Subcutaneous abdominal adipose tissue (tissue), 5 donors: ENCODE measurements around the gene NDUFB3.
"Not testable (repeated sequence)": the region's sequence is repeated elsewhere in the genome, so short reads cannot be mapped to it uniquely, and the experiment has no call there.

ENCODE experiments used
- H3K27ac ChIP-seq: one replicate; pipeline ENCODE4 v1.7.0; 2013; ENCODE audit warnings: low read depth, mild to moderate bottlenecking, inconsistent platforms, low read length, moderate library complexity
- H3K27me3 ChIP-seq, 5 donors: one replicate each; pipeline ENCODE4 v1.7.0; 2013; ENCODE audit warnings: low read length in 5 of 5, inconsistent platforms in 1 of 5; ENCODE audit not compliant: control insufficient read depth in 5 of 5, insufficient read depth in 4 of 5
- H3K36me3 ChIP-seq, 5 donors: one replicate each; pipeline ENCODE4 v1.7.0; 2013; ENCODE audit warnings: low read length in 5 of 5; ENCODE audit not compliant: control insufficient read depth in 5 of 5, insufficient read depth in 5 of 5
- H3K4me1 ChIP-seq, 5 donors: one replicate each; pipeline ENCODE4 v1.7.0; 2013; ENCODE audit warnings: low read length in 5 of 5, mild to moderate bottlenecking in 3 of 5, moderate library complexity in 1 of 5; ENCODE audit not compliant: control insufficient read depth in 5 of 5, insufficient read depth in 5 of 5
- H3K4me3 ChIP-seq, 5 donors: one replicate each; pipeline ENCODE4 v1.7.0; 2013; ENCODE audit warnings: low read length in 5 of 5, low read depth in 1 of 5
- H3K9ac ChIP-seq, 5 donors: one replicate each; pipeline ENCODE4 v1.7.0; 2013; ENCODE audit warnings: low read length in 5 of 5, mild to moderate bottlenecking in 4 of 5, moderate library complexity in 3 of 5
- H3K9me3 ChIP-seq, 5 donors: one replicate each; pipeline ENCODE4 v1.7.0; 2013; ENCODE audit warnings: low read length in 5 of 5; ENCODE audit not compliant: control insufficient read depth in 5 of 5
- donor health status: healthy.
- donor health status: healthy.
- donor health status: healthy.
- donor health status: healthy.
- donor health status: healthy.

The NDUFB3 gene

GRCh38 chr2:201114846-201115245, 43.0 kb downstream of the NDUFB3 start:
- Histone ChIP-seq H3K4me3 (peak overlapping the region in 3 of 5 donors; percentile 34 to 96 (median 36)), H3K27me3 (no peaks in the 10 kb centered on the region), H3K9me3 (no peaks in the 10 kb centered on the region), H3K9ac (peak overlapping the region in 1 of 5 donors; percentile 2), H3K27ac (peak overlapping the region; percentile 100), H3K4me1 (peaks cover 5 to 39% (median 24%) of the 10 kb centered on the region in 5 donors), H3K36me3 (no peaks in the 10 kb centered on the region)

GRCh38 chr2:201116115-201116958, 44.5 kb downstream of the NDUFB3 start, which contains the start of gene CFLAR:
Gene CFLAR (plus strand): TSS chr2:201116164. CDS start chr2:201129866, 13,702 bp downstream.
- H3K9ac ChIP-seq: peak within 1 kb of the TSS; percentile 89 to 100 (median 99)
- H3K9me3 ChIP-seq: no peaks in the 10 kb centered on the region
- peaks cover 0 to 3% (median 0%) of the 10 kb centered on the region in 5 donors for H3K36me3 ChIP-seq
- H3K27ac ChIP-seq: peak within 1 kb of the TSS; percentile 100
- peak within 1 kb of the TSS; percentile 92 to 97 (median 96) for H3K4me3 ChIP-seq
- H3K27me3 ChIP-seq: no peaks in the 10 kb centered on the region
- peaks cover 5 to 47% (median 35%) of the 10 kb centered on the region in 5 donors for H3K4me1 ChIP-seq

- H3K4me1 ChIP-seq: peaks cover 5 to 55% (median 43%) of the 10 kb centered on the region in 5 donors
These were observed 45.3 kb downstream of the NDUFB3 start for GRCh38 chr2:201116959-201117734.

GRCh38 chr2:201117735-201118094, 45.9 kb downstream of the NDUFB3 start:
- Histone ChIP-seq H3K9ac (peak overlapping the region; percentile 89 to 100 (median 99)), H3K27ac (peak overlapping the region; percentile 100), H3K4me1 (peaks cover 8 to 60% (median 49%) of the 10 kb centered on the region in 5 donors), H3K4me3 (peak overlapping the region; percentile 92 to 97 (median 96))
- H3K27me3 ChIP-seq, H3K9me3 ChIP-seq, H3K36me3 ChIP-seq: not testable (repeated sequence)

More at GRCh38 chr2:201116959-201117734, 45.3 kb downstream of the NDUFB3 start:
- Histone ChIP-seq H3K36me3 (peaks cover 0 to 3% (median 1%) of the 10 kb centered on the region in 5 donors), H3K4me3 (peak overlapping the region; percentile 92 to 97 (median 96)), H3K9me3 (no peaks in the 10 kb centered on the region), H3K27ac (peak overlapping the region; percentile 100), H3K27me3 (no peaks in the 10 kb centered on the region), H3K9ac (peak overlapping the region; percentile 89 to 100 (median 99))

- no peaks in the 10 kb centered on the region for H3K27me3 ChIP-seq
- peaks cover 10 to 67% (median 54%) of the 10 kb centered on the region in 5 donors for H3K4me1 ChIP-seq
These were observed 46.5 kb downstream of the NDUFB3 start for GRCh38 chr2:201118121-201118960.

GRCh38 chr2:201118961-201119854, 47.4 kb downstream of the NDUFB3 start:
- peaks cover 15 to 75% (median 60%) of the 10 kb centered on the region in 5 donors for H3K4me1 ChIP-seq
- no peaks in the 10 kb centered on the region for H3K9me3 ChIP-seq
- no peaks in the 10 kb centered on the region for H3K27me3 ChIP-seq
- H3K9ac ChIP-seq: peak overlapping the region; percentile 89 to 100 (median 99)
- peak overlapping the region; percentile 100 for H3K27ac ChIP-seq
- peaks cover 0 to 10% (median 6%) of the 10 kb centered on the region in 5 donors for H3K36me3 ChIP-seq
- peak overlapping the region; percentile 92 to 97 (median 96) for H3K4me3 ChIP-seq

More at GRCh38 chr2:201118121-201118960, 46.5 kb downstream of the NDUFB3 start:
- H3K9ac ChIP-seq: peak overlapping the region; percentile 89 to 100 (median 99)
- H3K4me3 ChIP-seq: peak overlapping the region; percentile 92 to 97 (median 96)
- H3K36me3 ChIP-seq: peaks cover 0 to 7% (median 6%) of the 10 kb centered on the region in 5 donors
- H3K9me3 ChIP-seq: no peaks in the 10 kb centered on the region
- peak overlapping the region; percentile 100 for H3K27ac ChIP-seq

GRCh38 chr2:201122276-201122675, 50.5 kb downstream of the NDUFB3 start:
- peak overlapping the region in 1 of 5 donors; percentile 21 for H3K9ac ChIP-seq
- no peaks in the 10 kb centered on the region for H3K9me3 ChIP-seq
- peak overlapping the region in 4 of 5 donors; percentile 95 to 97 (median 96) for H3K4me3 ChIP-seq
- peaks cover 26 to 90% (median 81%) of the 10 kb centered on the region in 5 donors for H3K4me1 ChIP-seq
- peak overlapping the region; percentile 100 for H3K27ac ChIP-seq
- no peaks in the 10 kb centered on the region for H3K27me3 ChIP-seq
- peaks cover 0 to 10% (median 6%) of the 10 kb centered on the region in 5 donors for H3K36me3 ChIP-seq

- H3K4me1 ChIP-seq: peaks cover 40 to 96% (median 94%) of the 10 kb centered on the region in 5 donors
- H3K36me3 ChIP-seq: peaks cover 0 to 16% (median 9%) of the 10 kb centered on the region in 5 donors
- H3K27ac ChIP-seq: peak overlapping the region; percentile 100
- H3K4me3 ChIP-seq: peak overlapping the region; percentile 24 to 60 (median 52)
- peak overlapping the region; percentile 60 to 89 (median 72) for H3K9ac ChIP-seq
- no peaks in the 10 kb centered on the region for H3K27me3 ChIP-seq
- no peaks in the 10 kb centered on the region for H3K9me3 ChIP-seq
These were observed 54.7 kb downstream of the NDUFB3 start for GRCh38 chr2:201126308-201127151.
